SK-N-SH treated with all-trans-retinoic acid at 6 μM for 48 hours (cell line): Measurements from ENCODE around the gene MTNR1A.

Source experiments
- ARNTL ChIP-seq: fragments of 450-650 bp; formaldehyde crosslinking; IDR thresholded peaks from 2 replicates; pipeline ENCODE4 v1.5.0; 2020; ENCODE audit warnings: low read depth, mild to moderate bottlenecking, moderate library complexity, borderline replicate concordance
- CSDC2 ChIP-seq: fragments of 250-450 bp; sonication (Bioruptor Pico); IDR thresholded peaks from 2 replicates; pipeline ENCODE4 v1.5.0; 2020; ENCODE audit warnings: mild to moderate bottlenecking, moderate library complexity
- OSR1 ChIP-seq: fragments of 250-450 bp; sonication (Bioruptor Pico); IDR thresholded peaks from 2 replicates; pipeline ENCODE4 v1.8.0; 2022; ENCODE audit warnings: moderate library complexity, mild to moderate bottlenecking, inconsistent platforms
- RARB ChIP-seq: fragments of 250-450 bp; sonication (Bioruptor Pico); IDR thresholded peaks from 2 replicates; pipeline ENCODE4 v1.8.0; 2021; ENCODE audit warnings: mild to moderate bottlenecking, moderate library complexity
- TCF4 ChIP-seq: fragments of 250-450 bp; sonication (Bioruptor Pico); IDR thresholded peaks from 2 replicates; pipeline ENCODE4 v1.8.0; 2021; ENCODE audit warnings: mild to moderate bottlenecking, moderate library complexity, borderline replicate concordance
- ZFP3 ChIP-seq: fragments of 250-450 bp; sonication (Bioruptor Pico); IDR thresholded peaks from 2 replicates; pipeline ENCODE4 v1.5.0; 2020; ENCODE audit warnings: mild to moderate bottlenecking, moderate library complexity
- ZFP30 ChIP-seq: fragments of 450-650 bp; formaldehyde crosslinking; IDR thresholded peaks from 2 replicates; pipeline ENCODE4 v1.5.0; 2022; ENCODE audit warnings: mild to moderate bottlenecking, moderate library complexity
- ZNF565 ChIP-seq: fragments of 450-650 bp; formaldehyde crosslinking; conservative IDR thresholded peaks from 2 replicates; pipeline ENCODE4 v1.5.0; 2020; ENCODE audit warnings: low read depth, mild to moderate bottlenecking, moderate library complexity
- TF ChIP-seq, protein P1 (sequence below): fragments of 250-450 bp; sonication (Bioruptor Pico); IDR thresholded peaks from 2 replicates; pipeline ENCODE4 v1.5.1; 2020; ENCODE audit warnings: low read depth, mild to moderate bottlenecking, moderate library complexity
- TF ChIP-seq, protein P2 (sequence below): fragments of 250-450 bp; sonication (Bioruptor Pico); IDR thresholded peaks from 2 replicates; pipeline ENCODE4 v1.5.1; 2021; ENCODE audit warnings: mild to moderate bottlenecking, moderate library complexity

DNA sequence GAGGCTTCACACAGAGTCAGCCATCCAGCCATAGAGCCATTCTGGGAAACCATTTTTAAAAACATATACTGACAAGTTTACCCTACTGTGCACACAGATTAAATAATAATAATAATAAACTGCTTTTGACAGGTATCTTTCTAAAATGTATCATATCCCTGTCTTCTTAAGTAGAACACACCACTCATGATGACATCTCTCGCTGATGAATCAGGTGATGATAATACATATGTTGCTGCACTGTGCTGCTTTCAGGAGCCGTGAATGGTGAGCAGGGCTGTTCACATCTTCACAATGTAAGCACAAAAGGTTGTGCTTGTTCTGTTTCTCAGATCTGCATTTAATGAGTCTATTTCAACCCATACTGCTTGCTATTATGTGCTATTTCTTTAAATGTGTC is 3.5 kb downstream of the MTNR1A start:
- TF ChIP-seq ARNTL (CRISPR knock-in tag) (no peak), ZNF565 (CRISPR knock-in tag) (no peak), RARB (no peak), CSDC2 (CRISPR knock-in tag) (no peak), ZFP30 (CRISPR knock-in tag) (no peak), TCF4 (CRISPR knock-in tag) (no peak), ZFP3 (CRISPR knock-in tag) (no peak), OSR1 (CRISPR knock-in tag) (no peak)
- TF ChIP-seq, protein P1, sequence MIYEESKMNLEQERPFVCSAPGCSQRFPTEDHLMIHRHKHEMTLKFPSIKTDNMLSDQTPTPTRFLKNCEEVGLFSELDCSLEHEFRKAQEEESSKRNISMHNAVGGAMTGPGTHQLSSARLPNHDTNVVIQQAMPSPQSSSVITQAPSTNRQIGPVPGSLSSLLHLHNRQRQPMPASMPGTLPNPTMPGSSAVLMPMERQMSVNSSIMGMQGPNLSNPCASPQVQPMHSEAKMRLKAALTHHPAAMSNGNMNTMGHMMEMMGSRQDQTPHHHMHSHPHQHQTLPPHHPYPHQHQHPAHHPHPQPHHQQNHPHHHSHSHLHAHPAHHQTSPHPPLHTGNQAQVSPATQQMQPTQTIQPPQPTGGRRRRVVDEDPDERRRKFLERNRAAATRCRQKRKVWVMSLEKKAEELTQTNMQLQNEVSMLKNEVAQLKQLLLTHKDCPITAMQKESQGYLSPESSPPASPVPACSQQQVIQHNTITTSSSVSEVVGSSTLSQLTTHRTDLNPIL = no peak
- TF ChIP-seq, protein P2, sequence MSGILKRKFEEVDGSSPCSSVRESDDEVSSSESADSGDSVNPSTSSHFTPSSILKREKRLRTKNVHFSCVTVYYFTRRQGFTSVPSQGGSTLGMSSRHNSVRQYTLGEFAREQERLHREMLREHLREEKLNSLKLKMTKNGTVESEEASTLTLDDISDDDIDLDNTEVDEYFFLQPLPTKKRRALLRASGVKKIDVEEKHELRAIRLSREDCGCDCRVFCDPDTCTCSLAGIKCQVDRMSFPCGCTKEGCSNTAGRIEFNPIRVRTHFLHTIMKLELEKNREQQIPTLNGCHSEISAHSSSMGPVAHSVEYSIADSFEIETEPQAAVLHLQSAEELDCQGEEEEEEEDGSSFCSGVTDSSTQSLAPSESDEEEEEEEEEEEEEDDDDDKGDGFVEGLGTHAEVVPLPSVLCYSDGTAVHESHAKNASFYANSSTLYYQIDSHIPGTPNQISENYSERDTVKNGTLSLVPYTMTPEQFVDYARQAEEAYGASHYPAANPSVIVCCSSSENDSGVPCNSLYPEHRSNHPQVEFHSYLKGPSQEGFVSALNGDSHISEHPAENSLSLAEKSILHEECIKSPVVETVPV = no peak
